Adipose tissue (tissue), 3 donors: Measurements from ENCODE around the gene DIPK1C. TPM values are rescaled to one million over a fixed set of nuclear protein-coding genes. Genes with fewer than 3 reads are reported as not detected.

ENCODE experiments used
- H3K27ac ChIP-seq: one replicate; pipeline ENCODE4 v1.5.1; 2013; ENCODE audit warnings: low read depth, low read length
- WGBS, 3 donors: extraction: QIAGEN DNeasy Blood & Tissue Kit; methylation state at CpG; one replicate each; pipeline ENCODE4 v1.1.7; 2013; 5-methylcytosine and 5-hydroxymethylcytosine counted together
- polyA plus RNA-seq, 3 donors: library from polyadenylated mRNA; stranded (reverse); fragments of 200-250 nt; gene quantifications; one replicate each; pipeline ENCODE4 v1.2.3, GENCODE V29; 2013
- donor health status: healthy with polysubstance abuse.
- donor health status: Bipolar disorder and iron deficiency.
- donor health status: healthy.

DIPK1C gene
- polyA plus RNA-seq, 3 donors, result 0.08 to 0.34 (median 0.10) TPM

DNA sequence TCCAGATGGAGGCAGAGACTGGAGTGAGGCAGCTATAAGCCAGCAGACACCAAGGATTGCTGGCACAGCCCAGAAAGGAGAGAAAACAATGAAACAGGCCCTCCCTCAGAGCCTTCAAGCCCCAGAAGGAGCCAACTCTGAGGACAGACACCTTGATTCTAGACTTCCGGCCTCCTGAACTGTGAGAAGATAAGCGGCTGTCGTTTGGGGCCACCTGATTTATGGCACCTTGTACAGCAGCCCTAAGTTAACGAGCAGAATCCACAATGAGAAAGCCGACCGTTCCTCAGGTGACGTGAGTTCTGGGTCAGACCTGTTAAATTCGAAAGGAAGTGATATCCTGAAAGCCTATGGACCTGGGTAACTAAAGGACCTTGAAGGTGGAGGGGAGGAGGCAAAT lies 31.8 kb upstream of the DIPK1C start:
- 89 to 91% (median 90%) methylated on average over 8 of the region's 8 CpGs for WGBS, 3 donors
- H3K27ac ChIP-seq, result no peak overlapping the region

DNA sequence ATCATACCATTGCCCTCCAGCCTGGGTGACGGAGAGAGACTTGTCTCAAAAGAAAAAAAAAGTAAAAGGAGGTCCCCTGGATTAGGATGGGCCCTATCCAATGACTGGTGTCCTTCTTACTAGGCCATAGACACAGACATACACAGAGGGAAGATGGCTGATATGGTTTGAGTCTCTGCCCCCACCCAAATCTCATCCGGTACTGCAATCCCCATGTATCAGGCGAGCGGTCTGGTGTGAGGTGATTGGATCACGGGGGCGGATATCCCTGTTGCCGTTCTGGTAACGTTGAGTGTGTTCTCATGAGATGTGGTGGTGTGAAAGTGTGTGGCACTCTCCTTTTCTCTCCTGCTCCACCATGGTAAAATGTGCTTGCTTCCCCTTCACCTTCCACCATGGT lies 31.2 kb upstream of the DIPK1C start:
- no peak overlapping the region for H3K27ac ChIP-seq
- 94 to 99% (median 95%) methylated on average over 8 of the region's 8 CpGs for WGBS, 3 donors

DNA sequence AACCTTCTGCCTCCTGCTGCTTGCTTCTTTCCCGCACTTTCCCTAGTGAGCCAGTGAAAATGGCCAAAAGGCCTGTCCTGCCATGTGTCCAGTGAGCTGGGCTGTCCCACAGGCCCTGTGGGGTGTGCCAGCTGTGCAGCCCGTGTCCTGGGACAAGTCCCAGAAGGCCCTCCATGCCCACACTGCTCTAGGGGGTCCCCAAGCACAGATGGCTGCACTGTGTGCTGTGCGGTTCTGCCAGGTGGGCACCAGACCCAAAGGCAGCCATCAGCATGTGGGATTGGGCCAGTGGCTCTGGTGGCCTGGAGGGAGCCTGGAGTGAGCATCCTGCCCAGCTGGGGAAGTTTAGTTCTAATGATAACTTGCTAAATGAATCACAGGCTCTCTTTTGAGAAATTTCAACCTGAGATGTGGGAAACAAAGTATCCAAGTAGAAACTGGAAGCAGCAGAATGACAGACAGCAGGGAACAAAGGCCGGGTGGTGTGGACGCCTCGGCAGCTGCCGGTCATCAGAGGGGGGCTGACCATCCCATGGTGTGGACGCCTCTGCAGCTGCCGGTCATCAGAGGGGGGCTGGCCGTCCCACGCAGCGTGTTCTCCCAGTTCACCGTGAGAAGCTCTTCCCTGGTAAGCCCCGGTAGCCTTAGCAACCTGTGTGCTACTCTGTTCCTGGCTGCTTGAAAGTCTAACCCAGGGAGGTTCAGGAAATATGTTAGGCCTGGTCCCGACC lies 29.2 kb upstream of the DIPK1C start:
- WGBS, 3 donors, result 86 to 92% (median 86%) methylated on average over 15 of the region's 15 CpGs
- H3K27ac ChIP-seq, result no peak overlapping the region

DNA sequence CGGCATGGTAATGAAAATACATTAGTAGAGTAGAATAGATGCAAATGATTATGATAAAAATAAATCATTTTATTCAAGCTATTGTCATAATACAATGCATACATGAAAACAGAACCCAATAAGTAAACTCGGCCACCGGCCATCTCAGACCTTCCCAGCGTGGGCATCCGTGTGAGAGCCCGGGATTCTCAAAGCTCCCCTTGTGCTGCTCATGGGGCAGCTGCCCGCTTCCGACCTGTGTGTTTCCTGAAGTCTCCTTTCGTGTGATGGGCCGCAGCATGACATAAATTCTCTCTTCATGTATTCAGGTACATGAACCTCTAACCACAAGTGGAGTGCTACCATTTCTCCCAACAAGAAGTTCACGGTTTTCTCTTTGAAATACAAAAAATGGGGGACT lies 25.6 kb upstream of the DIPK1C start:
- no peak overlapping the region for H3K27ac ChIP-seq
- 89 to 92% (median 89%) methylated on average over 11 of the region's 11 CpGs for WGBS, 3 donors

DNA sequence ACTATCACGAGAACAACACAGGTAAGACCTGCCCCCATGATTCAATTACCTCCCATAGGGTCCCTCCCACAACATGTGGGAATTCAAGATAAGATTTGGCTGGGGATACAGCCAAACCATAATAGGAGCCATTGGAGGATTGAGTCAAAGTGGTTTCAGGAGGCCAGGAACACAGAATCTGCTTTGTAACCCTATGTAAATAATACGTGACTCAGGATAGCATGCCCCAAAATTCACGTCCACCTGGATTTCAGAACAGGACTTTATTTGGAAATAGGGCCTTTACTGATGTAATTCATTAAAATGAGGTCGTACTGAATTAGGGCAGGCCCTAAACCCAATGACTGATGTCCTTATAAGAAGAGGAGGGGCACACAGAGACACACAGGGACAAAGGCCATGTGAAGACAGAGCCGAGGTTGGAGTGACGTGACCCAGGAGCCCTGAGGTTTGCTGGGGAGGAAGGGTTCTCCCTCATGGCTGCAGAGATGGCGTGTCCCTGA lies 23.1 kb upstream of the DIPK1C start:
- no peak overlapping the region for H3K27ac ChIP-seq
- WGBS, 3 donors, result 78 to 85% (median 82%) methylated on average over 7 of the region's 7 CpGs

DNA sequence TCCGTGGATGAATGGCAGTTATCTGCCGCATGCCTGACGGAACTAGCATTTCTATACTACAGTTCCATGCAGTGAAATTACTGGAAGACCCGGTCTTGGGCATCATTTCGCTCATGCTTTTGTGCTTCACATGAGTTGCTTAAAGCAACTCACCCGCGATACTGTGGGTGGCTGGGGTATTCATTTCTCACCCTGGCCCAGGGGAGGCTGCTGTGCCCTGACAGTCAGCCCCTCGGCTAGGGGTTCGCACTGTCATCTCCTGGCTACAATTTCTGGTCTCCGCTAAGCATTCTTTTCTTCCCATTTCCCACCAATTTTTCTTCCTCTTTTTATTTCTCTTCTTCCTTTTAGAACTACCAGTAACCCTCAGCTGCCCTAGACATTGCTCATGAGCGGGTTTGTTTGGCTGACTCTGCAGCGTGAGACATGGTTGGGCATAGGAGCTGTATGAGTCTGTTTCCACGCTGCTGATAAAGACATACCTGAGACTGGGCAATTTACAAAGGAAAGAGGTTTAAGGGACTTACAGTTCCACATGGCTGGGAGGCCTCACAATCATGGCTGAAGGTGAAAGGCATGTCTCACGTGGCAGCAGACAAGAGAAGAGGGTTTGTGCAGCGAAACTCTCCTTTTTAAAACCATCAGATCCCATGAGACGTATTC lies 22.5 kb upstream of the DIPK1C start:
- H3K27ac ChIP-seq, result no peak overlapping the region
- 83 to 89% (median 84%) methylated on average over 16 of the region's 16 CpGs for WGBS, 3 donors

DNA sequence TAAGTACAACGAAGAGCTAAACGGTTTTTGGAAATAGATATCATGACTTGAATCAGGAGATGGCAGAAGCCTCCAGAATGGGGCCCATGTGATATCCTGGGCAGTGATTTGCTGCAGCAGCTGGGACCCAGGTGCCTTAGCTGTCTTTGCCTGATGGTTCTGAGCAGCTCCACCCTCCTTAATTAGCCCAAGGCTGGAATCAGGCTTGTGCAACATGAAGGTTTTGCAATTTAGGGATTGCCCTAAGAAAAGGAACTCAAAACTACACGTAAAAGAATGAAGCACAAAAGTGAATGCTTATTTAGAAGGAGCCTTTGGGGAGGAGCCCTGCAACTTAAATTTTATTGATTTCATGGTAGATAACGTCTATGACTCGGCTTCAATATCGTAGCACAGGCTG lies 21.8 kb upstream of the DIPK1C start:
- H3K27ac ChIP-seq, result no peak overlapping the region
- WGBS, 3 donors, result 74 to 84% (median 79%) methylated on average over 6 of the region's 6 CpGs

DNA sequence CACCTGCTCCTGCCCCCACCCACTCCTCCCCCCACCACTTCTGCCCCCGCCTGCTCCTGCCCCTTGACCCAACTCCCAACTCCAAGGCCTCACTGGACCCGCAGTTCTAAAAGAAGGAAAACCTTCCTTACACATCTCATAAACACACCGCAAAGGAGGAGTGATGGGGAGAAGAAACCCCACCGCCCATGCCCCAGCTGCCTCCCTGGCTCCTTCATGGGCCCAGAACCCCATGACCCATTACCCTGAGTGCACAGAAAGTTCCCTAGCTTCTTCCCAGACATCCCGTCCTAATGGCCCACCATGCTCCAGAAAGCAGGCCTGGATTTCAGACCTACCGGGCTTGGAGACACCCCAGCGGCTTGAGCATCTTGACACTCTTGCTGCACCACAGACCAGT lies 21.2 kb upstream of the DIPK1C start:
- WGBS, 3 donors, result 92 to 98% (median 93%) methylated on average over 6 to 7 of the region's 7 CpGs
- no peak overlapping the region for H3K27ac ChIP-seq

DNA sequence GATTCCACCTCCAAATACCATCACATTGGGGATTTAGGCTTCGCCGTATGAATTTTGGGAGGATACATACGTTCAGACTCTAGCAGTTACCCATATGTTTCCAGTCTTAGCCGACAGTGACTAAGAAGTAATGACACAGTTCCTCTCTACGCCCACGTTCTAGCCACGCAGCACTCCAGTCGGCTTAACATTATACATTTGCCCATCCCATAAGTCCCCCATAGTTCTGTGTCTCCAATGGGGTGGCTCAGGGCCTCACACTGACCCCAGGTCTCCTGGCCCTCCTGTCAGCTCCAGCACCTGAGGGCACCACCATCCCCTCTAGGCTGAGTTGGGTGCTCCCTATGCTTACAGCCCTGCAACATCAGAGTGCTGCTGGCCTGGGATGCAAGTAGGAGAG lies 20.7 kb upstream of the DIPK1C start:
- 77 to 95% (median 83%) methylated on average over 8 of the region's 8 CpGs for WGBS, 3 donors
- H3K27ac ChIP-seq, result no peak overlapping the region

DNA sequence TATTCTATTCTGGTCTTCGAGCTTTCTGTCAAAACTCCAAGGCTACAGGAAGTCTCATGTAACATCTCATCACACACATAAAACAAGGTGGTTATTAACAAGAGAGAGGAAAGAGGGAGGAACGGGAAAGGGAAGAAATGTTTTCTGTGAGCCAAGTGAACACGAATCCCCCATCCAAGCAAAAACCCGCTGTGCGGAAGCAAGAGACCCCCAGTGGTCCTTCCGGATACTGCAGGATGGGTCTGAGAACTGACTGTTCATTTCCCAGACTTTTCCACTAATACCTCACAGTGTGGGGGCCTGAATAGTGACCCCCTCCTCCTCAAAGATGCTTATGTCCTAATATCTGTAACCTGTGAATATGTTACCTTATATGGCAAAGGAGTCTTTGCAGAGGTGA lies 19.0 kb upstream of the DIPK1C start:
- WGBS, 3 donors, result 28 to 44% (median 35%) methylated on average over 6 of the region's 6 CpGs
- H3K27ac ChIP-seq, result no peak overlapping the region

DNA sequence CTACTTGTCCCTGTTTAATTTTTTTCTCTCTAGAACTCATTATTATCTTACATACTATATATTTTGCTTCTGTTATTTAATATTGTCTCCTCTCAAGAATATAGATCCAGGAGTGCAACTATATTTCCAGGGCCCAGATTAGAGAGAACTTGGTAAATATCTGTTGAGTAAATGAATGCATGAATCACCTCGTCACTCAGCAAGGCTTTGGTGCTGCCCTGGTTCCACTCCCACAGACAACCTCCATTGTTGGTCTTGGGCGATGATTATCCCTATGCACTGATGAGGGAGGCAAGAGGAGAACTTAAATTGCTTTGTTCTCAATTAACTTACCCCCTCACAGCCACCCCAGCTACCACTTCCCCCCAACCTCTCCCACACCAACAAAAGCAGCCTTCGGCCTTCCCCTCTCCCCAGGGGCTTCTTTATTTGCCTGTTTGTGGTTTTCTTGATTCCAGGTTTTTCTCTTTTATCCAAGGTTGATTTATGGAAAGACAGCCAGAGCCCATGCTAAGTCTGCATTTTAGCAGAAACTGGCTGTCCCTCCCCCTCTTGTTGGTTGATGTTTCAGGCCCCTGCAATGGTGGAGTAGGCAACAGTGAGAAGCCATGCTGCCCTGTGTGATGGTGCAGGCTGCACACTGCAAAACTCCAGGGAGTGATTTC lies 17.0 kb upstream of the DIPK1C start:
- H3K27ac ChIP-seq, result no peak overlapping the region
- 89 to 95% (median 91%) methylated on average over 3 of the region's 3 CpGs for WGBS, 3 donors

DNA sequence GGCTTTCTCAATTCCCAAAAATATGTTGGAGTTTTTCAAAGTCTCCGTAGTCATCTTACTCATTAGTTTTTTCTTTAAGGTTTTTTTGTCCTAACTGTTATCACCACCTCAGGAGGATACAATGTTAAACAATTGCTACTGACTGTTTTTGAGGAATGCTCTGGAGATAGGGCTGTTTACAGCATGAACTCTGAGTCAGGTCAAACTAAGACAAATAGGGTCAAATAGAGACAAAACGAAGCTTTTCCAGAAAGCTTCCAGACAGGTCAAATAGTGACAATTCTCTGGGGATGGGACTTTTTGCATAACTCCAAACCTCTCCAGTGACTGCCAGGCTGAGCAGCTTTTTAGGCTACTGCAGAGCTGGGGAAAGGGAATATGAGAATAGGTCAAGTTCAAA lies 15.2 kb upstream of the DIPK1C start:
- WGBS, 3 donors, result 51 to 59% (median 57%) methylated on average over 2 of the region's 2 CpGs
- H3K27ac ChIP-seq, result no peak overlapping the region

DNA sequence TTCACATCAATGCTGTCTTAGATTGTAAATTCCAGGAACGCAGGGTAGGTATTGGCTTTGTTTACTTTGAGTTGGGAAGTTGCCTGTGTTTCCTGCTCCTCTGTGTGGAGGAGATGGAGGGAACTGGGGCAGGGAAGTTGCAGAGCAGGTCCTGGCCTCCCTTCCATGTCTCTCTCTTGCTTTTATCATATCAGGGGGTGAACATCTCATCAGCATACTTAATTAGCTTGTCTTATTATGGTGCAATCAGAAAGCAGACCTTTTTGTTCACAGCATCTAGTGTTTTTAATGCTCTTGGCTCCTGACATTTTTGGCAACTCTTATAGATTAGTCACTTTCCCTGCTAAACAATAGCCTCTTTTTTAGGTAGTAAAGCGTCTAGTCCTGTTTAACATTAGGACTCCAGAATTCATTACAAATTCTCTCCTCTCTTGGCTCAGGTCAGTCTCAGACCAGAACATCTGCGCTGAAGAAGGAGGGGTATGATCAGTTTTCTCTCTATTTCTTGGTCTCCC lies 11.5 kb upstream of the DIPK1C start:
- no peak overlapping the region for H3K27ac ChIP-seq
- WGBS, 3 donors, result 44 to 63% (median 44%) methylated on average over 3 of the region's 3 CpGs

DNA sequence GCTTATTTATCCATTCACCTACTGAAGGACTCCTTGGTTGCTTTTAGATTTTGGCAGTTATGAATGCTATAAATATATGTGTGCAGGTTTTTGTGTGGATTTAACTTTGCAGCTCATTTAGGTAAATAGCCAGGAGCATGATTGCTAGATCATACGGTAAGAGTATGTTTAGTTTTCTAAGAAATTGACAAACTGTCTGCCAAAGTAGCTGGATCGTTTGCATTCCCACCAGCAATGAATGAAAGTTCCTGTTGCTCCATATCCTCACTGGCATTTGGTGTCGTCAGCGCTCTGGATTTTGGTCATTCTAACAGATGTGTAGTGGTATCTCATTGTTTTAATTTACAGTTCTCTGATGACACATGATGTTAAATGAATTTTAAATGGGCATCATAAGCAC lies 8.7 kb upstream of the DIPK1C start:
- H3K27ac ChIP-seq, result no peak overlapping the region
- WGBS, 3 donors, result 73 to 77% (median 75%) methylated on average over 4 of the region's 4 CpGs

DNA sequence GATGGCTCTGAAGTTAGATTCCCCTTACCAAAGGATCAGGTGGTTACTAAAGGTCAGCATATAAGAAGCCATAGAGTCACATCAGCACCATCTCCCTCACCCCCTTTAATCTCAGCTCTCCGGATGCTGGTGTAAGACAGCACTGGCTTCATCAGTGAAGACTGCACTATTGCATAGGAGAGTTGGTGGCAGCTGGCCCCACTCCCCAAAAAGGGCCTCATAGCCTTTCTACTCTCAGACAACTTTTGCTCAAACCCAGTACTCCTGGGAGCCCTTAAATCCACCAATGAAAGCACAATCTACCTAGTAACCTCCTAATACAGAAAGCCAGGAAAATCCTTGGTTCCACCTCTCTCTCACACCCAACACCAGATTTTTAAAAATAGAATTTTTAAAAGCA lies 6.9 kb upstream of the DIPK1C start:
- 94 to 100% (median 97%) methylated on average over 1 of the region's 1 CpG for WGBS, 3 donors
- no peak overlapping the region for H3K27ac ChIP-seq

DNA sequence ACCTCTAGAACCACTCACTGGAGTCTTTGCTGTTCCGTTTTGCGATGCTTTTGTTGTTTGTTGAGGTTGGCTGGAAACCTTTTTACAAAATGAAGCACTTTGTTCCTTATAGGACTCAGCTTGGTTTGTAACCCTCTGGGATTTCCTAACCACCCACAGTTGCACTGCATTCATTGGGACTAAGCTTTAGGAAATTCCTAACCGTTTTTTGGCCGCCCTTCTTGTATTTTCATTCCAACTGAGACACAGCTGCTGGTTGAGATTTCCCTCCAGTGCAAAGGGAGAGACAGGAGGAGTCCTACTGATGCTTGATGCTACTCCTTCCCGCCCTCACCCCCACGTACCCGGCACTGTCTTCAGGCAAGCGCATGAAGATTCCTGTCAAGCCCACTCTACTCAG lies 6.1 kb upstream of the DIPK1C start:
- H3K27ac ChIP-seq, result no peak overlapping the region
- 74 to 80% (median 79%) methylated on average over 8 of the region's 8 CpGs for WGBS, 3 donors

DNA sequence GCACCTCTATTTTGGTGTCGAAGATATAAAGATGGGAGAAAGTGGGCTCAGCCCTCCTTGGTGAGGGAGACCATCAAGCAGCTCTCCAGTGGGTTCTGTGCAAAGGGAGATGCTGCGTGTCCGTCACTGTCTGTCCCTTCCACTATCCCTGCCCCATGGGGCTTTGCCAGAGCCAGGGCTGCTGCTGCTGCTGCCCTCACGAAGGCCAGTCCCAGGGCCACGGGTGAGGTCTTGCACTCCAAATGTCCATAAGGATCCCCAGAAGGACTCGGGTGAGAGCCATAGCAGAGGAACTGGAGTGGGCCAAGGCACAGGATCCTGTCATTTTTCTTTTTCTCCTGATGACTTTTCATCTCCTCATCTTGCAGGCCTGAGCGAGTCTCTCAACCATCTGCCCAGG lies 3.7 kb upstream of the DIPK1C start:
- H3K27ac ChIP-seq, result no peak overlapping the region
- WGBS, 3 donors, result 91 to 96% (median 95%) methylated on average over 7 of the region's 7 CpGs

DNA sequence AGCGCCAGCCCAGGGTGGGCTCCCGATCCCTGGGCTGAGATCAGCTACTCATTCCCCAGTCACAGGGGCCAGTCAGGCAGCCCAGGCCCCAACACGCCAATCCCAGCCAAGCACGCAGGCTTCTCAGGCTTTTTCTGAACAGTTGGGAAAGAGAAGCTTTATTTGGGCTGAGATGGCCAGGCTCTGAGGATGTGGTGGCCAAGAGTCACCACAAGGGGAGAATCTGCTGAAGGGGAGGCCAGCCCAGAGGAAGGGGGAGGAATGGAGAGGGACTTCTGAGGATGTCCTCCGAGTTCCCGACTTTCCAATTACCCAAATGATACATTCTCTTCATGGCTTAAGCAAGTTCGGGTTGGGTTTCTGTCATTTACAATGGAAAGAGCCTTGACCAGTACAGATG lies 2.8 kb upstream of the DIPK1C start:
- no peak overlapping the region for H3K27ac ChIP-seq
- WGBS, 3 donors, result 56 to 61% (median 59%) methylated on average over 7 of the region's 7 CpGs

DNA sequence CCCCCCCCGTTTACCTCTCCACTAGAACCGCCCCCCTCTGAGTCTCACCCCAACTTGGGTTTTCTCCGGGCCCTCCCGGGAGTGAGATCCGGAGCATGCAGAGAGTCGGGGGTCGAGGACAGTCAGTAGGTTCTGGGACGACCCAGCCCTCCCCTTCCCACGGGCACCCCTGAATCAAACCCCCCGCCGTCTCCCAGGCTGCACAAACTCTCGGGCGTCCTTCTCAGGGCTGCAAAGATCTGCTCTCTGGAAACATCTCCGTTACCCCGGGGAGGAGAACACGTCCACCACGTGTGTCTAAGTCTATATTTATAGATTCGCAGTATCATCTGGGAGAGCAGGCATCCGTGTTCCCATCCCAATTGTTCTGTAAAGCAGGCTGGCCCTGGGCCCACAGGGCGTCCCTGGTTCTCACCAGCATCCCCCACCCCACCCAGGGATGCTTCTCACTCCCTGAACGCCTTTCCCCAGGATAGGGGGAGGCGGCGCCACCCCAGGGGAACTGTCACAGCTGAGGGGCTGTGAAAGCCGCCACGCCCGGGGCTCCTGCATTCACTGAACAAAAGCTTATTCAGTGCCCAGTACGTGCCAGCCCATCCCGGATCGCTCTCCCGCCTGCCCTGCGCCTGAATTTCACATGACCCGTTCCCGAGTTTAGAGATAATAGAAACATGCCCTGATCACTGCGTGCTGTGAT lies 765 bp upstream of the DIPK1C start:
- 21 to 26% (median 24%) methylated on average over 34 of the region's 34 CpGs for WGBS, 3 donors

More for the DNA sequence above, 765 bp upstream of the DIPK1C start:
- no peak overlapping the region for H3K27ac ChIP-seq
